HG02852 (cell line): ENCODE measurements around the gene UVSSA.
"Not testable (repeated sequence)": the region's sequence is repeated elsewhere in the genome, so short reads cannot be mapped to it uniquely, and the experiment has no call there.

Source experiments
- ATAC-seq: cut with Tn5 transposase; IDR thresholded peaks from one replicate; pipeline ENCODE4 v1.9.1; 2021; ENCODE audit warnings: mild to moderate bottlenecking, moderate library complexity; ENCODE audit not compliant: unreplicated experiment

The UVSSA gene

GRCh38 chr4:1385373-1386340 lies 38.6 kb downstream of the UVSSA start:
- no peak for ATAC-seq

DNA sequence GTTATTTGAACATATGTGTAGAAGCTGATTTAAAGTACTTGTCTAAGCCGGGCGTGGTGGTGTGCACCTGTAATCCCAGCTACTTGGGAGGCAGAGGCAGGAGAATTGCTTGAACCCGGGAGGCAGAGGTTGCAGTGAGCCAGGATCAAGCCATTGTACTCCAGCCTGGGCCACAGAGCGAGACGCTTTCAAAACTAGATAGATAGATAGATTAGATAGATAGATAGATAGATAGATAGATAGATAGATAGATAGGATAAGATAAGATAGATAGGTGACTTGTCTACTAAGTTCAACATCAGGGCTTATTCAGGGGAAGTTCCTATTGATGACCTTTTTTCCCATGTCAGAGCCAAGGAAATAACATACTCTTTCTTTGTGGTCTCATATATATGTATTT lies 46.4 kb downstream of the UVSSA start:
- ATAC-seq, result not testable (repeated sequence)

GRCh38 chr4:1393866-1394265 lies 46.9 kb downstream of the UVSSA start:
- no peak for ATAC-seq

- ATAC-seq, result not testable (repeated sequence)
These were observed 47.8 kb downstream of the UVSSA start for GRCh38 chr4:1394554-1395388.

DNA sequence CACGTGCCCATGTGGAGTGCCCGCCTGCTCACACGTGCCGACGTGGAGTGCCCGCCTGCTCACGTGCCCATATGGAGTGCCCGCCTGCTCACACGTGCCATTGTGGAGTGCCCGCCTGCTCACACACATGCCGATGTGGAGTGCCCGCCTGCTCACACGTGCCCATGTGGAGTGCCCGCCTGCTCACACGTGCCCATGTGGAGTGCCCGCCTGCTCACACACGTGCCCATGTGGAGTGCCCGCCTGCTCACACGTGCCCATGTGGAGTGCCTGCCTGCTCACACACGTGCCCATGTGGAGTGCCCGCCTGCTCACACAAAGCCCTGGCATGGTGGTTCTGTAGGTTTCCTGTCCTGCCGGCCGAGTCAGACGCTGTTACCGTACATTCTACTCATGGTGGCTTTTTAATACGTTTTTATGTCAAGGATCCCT lies 48.4 kb downstream of the UVSSA start:
- ATAC-seq, result not testable (repeated sequence)

DNA sequence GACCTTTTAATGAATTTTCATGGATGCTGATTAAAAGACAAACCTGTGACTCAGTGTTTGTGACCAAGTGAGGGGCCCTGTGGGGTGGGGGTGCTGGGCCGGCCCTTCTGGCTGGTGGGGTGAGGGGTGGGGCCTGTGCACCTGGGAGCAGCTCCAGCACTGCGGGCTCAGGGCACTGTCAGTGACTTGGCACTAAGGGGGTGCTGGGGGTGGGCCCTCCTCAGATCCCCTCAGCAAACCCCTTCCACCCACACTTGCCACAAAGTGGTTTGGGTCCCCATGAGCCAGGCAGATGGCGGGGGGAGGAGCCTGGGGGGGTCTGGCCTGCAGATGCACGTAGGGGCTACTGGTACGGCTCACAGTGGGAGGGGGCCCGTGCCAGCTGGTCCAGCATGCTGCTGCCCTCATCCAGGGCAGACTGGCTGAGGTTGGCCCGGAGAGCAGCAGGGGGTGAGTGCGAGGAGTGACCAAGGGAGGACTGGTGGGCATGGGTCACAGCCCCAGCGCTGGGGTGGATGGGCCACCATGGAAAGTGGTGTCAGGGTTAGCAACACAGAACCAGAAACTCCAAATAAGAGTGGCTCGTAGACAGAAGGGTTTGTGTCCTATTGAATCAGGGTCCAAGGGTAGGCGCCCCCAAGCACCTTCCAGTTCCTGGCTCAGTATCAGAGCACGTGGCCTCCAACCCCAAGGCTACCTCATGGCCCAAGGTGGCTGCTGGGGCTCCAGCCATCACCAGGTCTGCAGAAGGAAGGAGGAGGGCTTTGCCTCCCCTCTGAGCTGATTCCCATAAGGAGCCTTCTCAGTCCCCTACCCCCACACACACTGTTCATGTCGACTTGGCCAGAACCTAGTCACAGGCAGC lies 49.2 kb downstream of the UVSSA start:
- ATAC-seq, result no peak

GRCh38 chr4:1396806-1397455 lies 49.9 kb downstream of the UVSSA start:
- ATAC-seq, result no peak

DNA sequence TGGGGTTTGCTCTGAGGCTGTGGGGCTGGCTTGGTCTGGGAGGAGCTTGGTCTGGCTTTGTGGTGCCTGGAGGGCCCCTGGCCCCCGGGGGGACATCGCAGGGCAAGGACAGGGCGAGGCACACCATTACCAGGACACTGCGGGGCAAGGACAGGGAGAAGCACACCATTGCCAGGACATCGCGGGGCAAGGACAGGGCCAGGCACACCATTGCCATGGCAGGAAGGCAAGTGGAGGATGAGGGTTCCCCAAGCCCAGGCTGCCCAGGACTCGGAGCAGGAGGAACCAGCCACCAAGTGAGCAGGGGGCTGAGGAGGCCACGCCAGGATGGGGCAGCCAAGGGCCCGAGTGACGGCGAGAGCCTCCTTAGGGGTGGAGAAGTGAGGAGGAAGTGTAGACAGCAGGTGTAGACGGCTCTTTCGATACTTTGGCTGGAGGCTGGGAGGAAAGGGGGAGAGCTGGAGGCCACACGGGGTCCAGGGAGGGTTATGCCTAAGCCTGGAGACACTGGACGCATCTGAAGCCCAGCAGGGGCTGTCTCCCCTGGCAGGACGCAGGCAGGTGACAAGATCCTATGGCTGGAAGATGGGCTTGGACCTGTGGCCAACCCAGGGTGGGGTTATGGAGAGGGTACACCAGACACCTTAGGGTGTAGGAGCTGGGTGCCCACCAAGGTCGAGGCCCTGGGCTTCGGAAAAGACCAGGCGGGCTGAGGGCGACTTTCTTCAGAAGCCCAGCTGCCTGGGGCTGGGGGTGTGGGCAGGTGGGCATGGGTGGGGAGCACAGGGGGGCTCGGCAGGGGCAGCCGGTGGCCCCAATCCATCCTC lies 51.9 kb downstream of the UVSSA start:
- no peak for ATAC-seq

GRCh38 chr4:1399508-1400190 lies 52.6 kb downstream of the UVSSA start:
- ATAC-seq, result no peak

DNA sequence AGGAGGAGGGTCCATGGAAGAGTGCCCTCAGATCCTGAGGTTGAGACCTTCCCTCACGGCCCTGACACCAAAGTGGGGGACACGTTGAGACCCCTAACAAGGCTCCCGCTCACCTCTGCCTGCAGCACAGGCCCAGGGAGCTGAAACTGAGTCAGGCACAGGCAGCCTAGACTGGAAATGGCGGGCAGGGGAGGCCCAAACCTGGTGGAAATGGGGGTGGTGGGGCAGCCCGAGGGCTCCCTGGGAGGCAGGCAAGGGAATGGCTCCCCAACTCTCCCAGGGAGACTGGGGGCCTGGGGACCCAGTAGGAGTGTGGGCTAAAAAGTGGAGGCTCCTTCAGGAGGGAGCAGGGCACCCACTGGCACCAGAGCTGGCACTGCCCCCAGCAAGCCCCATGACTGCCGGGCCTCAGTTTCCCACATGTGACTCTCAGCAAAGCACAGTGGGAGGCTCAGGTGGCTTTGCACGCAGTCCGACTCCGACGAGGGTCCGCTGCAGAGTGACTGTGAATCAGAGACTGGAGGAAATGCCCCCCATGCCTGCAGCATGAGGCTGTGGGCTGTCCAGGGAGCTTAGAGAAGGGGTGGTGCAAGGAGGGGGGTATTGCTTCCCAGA lies 53.3 kb downstream of the UVSSA start:
- ATAC-seq, result no peak

DNA sequence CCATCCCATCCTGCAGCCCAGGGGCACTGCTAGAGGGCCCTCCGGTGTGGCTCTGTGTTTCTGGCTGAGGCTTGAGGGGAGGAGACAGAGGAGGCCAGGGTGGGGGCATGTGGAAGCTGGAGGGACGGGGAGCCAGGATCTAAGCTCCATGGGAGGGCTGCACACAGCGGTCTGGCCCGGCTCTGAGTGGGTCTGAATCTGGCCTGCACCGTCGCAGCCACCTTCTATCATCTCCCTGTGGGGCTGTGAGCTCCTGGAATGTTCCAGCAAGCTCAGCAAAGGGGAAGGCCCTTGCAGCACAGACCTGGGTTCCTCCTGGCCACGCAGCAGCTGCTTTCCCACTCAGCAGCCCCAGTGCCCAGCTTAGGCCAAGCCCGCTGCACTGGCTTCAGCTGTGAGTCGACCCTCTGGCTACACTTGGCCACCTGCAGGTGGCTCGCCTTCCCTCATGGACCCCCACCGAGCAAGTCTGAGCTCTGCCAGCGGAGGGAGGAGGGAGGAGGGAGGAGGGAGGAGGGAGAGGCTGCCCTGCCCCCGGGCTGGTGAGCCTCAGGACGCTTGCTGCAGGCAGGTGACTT lies 53.9 kb downstream of the UVSSA start:
- no peak for ATAC-seq

DNA sequence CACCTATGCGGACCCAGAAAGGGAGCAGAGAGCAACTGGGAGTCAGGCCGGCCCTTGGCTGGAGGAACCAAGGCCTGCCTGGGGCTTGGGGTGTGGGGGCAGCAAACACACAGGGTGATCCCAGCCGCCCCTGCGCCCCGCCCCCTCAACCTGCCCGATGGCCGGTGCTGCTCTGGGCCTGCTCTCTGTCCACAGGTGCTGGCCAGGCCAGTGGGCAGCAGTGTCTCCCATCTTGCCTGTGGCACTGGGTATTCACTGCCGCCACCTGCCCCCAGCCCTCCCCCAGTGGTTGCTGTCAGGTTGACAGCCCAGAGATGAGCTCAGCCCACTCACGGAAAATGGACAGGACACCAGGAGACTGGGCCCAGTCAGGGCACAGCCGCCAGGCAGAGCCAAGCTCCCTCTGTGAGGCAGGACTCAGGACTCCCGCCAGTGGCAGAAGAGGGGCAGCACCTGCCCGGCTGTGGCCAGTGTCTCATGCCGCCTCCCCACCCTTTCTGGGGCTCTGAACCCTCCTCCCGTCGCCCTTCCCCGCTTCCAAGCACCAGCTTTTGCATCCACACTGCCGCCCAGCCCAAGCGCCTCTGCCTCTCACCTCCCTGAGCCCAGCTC lies 54.5 kb downstream of the UVSSA start:
- no peak for ATAC-seq

GRCh38 chr4:1402021-1402515 lies 55.1 kb downstream of the UVSSA start:
- ATAC-seq, result no peak

DNA sequence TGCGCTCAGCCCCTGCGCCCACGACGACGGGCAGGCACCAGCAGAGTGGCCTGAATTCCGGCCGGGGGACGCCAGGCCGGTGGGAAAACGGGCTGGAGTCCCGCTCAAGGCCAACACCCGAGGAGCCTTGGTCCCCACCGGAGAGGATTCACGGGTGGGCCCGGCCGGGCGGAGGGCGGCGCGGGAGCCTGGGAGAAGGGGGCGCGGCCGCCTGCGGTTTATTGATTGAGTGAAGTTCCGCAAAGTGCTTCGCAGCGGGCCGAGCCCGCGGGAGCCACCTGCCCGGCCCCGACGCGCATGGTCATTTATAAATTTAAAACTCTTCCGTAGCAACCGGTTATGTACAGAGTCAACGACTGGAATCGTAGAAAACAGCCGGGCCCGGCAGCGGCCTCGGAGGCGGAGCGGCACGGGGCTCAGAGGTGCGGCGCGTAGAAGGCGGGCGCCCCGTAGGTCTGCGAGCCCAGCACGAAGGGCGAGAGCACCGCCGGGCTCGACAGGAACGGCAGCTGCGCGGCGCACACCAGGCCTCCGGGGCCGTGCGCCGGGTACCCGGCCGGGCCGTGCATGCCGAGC lies 55.6 kb downstream of the UVSSA start:
- no peak for ATAC-seq

DNA sequence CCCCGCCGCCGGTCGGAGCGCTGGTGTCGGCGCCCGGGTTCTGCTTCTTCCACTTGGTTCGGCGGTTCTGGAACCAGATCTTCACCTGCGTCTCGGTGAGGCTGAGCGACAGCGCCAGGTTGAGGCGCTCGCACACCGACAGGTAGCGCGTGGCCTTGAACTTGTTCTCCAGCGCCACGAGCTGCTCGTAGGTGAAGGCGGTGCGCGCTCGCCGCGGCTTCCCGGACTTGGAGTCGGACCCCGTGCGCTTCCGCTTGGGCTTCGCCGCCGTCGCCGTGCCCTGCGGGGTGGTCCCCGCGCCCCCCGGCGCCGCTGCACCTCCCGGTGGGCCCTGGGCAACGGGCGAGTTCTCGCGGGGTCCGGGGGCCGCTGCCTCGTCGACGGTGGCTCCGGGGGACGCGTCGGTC lies 56.2 kb downstream of the UVSSA start:
- no peak for ATAC-seq

GRCh38 chr4:1403591-1404572 lies 56.9 kb downstream of the UVSSA start:
- ATAC-seq, result no peak
